Tibial nerve (tissue), 4 donors: ENCODE results near the gene BRIP1.

Experiments
- CTCF ChIP-seq, 5 experiments: fragments of 200-600 bp in 3 of 5; fragments of 450-650 bp in 2 of 5; sonication (generic) in 3 of 5; IDR thresholded peaks; one replicate each; pipeline ENCODE4 v1.5.1; 2016 to 2019; ENCODE audit warnings: antibody characterized with exemption in 5 of 5, mild to moderate bottlenecking in 3 of 5, moderate library complexity in 2 of 5
- EP300 ChIP-seq, 2 donors: sonication (generic); formaldehyde crosslinking; IDR thresholded peaks; one replicate each; pipeline ENCODE4 v1.6.1; 2017; ENCODE audit warnings: antibody characterized with exemption in 2 of 2, mild to moderate bottlenecking in 1 of 2
- POLR2A ChIP-seq, 2 donors: fragments of 450-650 bp; IDR thresholded peaks; one replicate each; pipeline ENCODE4 v1.6.1; 2017; ENCODE audit warnings: antibody characterized with exemption in 2 of 2, mild to moderate bottlenecking in 2 of 2, moderate library complexity in 2 of 2

DNA sequence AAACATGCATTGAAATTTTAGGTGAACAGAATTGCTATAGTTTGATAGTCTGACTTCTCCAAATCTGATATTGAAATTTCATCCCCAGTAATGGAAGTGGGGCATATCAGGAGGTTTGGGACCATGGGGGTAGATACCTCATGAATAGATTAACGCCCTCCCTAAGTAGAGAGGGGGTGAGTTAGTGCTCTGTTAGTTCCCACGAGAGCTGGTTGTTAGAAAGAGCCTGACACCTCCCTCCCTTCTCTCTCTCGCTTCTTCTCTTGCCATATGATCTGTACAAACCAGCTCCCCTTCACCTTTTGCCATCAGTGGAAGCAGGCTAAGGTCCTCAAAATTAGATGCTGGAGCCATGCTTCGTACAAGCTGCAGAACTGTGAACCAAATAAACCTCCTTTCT, 78.8 kb downstream of the BRIP1 start:
- TF ChIP-seq POLR2A (IDR thresholded peaks at IDR 0.05) (no peak), CTCF (IDR thresholded peaks at IDR 0.05) (no peak), EP300 (IDR thresholded peaks at IDR 0.05) (no peak)
